Peyer's patch (tissue), 4 donors: ENCODE results near the gene SLC1A6.

Experiments used
- CTCF ChIP-seq, 6 experiments: fragments of 450-650 bp in 4 of 6; fragments of 200-600 bp in 2 of 6; sonication (generic) in 1 of 6; IDR thresholded peaks; one replicate each; pipeline ENCODE4 v1.5.1; 2017 to 2019; ENCODE audit warnings: antibody characterized with exemption in 6 of 6, mild to moderate bottlenecking in 3 of 6, moderate library complexity in 1 of 6
- POLR2A ChIP-seq, 2 donors: fragments of 450-650 bp; IDR thresholded peaks; one replicate each; pipeline ENCODE4 v1.5.1; 2017; ENCODE audit warnings: antibody characterized with exemption in 2 of 2, mild to moderate bottlenecking in 2 of 2, moderate library complexity in 2 of 2

- TF ChIP-seq CTCF (IDR thresholded peaks at IDR 0.05) (no peak), POLR2A (IDR thresholded peaks at IDR 0.05) (no peak)
Observed at GRCh38 chr19:14940266-14940665, 39.4 kb downstream of the SLC1A6 start.
